Gastroesophageal sphincter (tissue), 4 donors: Measurements from ENCODE around the gene SLC25A34. TPM values are rescaled to one million over a fixed set of nuclear protein-coding genes. Genes with fewer than 3 reads are reported as not detected.

Experiments
- ATAC-seq: fragments of 150-250 bp; one replicate; pipeline ENCODE4 v1.9.1; 2016; ENCODE audit warnings: mild to moderate bottlenecking, moderate library complexity
- H3K27ac ChIP-seq, 4 donors: fragments of 200-600 bp; sonication (generic) in 3 of 4; 1 replicate in 3 of 4; 2 replicates in 1 of 4; pipeline ENCODE4 v1.5.1; 2016 to 2019
- H3K27me3 ChIP-seq: fragments of 200-600 bp; sonication (generic); one replicate; pipeline ENCODE4 v1.5.1; 2019
- H3K36me3 ChIP-seq, 2 donors: fragments of 200-600 bp; sonication (generic); one replicate each; pipeline ENCODE4 v1.5.1; 2019; ENCODE audit warnings: control low read depth in 1 of 2
- H3K4me1 ChIP-seq, 3 donors: fragments of 200-600 bp; sonication (generic); 1 replicate in 2 of 3; 2 replicates in 1 of 3; pipeline ENCODE4 v1.5.1; 2016 to 2019; ENCODE audit warnings: control low read depth in 2 of 3
- H3K4me3 ChIP-seq, 2 donors: fragments of 200-600 bp; sonication (generic); one replicate each; pipeline ENCODE4 v1.5.1; 2019; ENCODE audit warnings: mild to moderate bottlenecking in 1 of 2, moderate library complexity in 1 of 2
- H3K9me3 ChIP-seq, 3 donors: fragments of 200-600 bp; sonication (generic); one replicate each; pipeline ENCODE4 v1.5.1; 2017 to 2019; ENCODE audit warnings: control low read depth in 2 of 3
- EP300 ChIP-seq: sonication (generic); formaldehyde crosslinking; IDR thresholded peaks from one replicate; pipeline ENCODE4 v1.6.1; 2017; ENCODE audit warnings: antibody characterized with exemption, mild to moderate bottlenecking
- POLR2A ChIP-seq, 2 donors: fragments of 450-650 bp; IDR thresholded peaks; one replicate each; pipeline ENCODE4 v1.6.1; 2017; ENCODE audit warnings: antibody characterized with exemption in 2 of 2, mild to moderate bottlenecking in 2 of 2, moderate library complexity in 1 of 2
- POLR2AphosphoS5 ChIP-seq: sonication (generic); formaldehyde crosslinking; IDR thresholded peaks from one replicate; pipeline ENCODE4 v1.6.1; 2017; ENCODE audit warnings: antibody characterized with exemption
- WGBS, 2 donors: methylation state at CpG; one replicate each; pipeline ENCODE4 v1.1.5; 2018; ENCODE audit warnings: low coverage in 1 of 2; 5-methylcytosine and 5-hydroxymethylcytosine counted together
- total RNA-seq, 4 donors: library from RNA; depleted of rRNA; stranded (reverse); fragments of >200 nt; gene quantifications; one replicate each; pipeline ENCODE4 v1.1.0, GENCODE V29; 2016
- TF ChIP-seq, protein P1 (sequence below), 4 experiments: fragments of 200-600 bp in 2 of 4; fragments of 450-650 bp in 2 of 4; sonication (generic) in 1 of 4; IDR thresholded peaks; one replicate each; pipeline ENCODE4 v1.5.1; 2017 to 2019; ENCODE audit warnings: antibody characterized with exemption in 4 of 4, mild to moderate bottlenecking in 2 of 4, moderate library complexity in 2 of 4

Gene SLC25A34
- total RNA-seq, 4 donors from 2014 or later: 0.10 to 2.0 (median 1.1) TPM

GRCh38 chr1:15765495-15766194, 29.6 kb downstream of the SLC25A34 start:
- no peak for ATAC-seq
- H3K36me3 ChIP-seq: peaks cover 0 to 65% of the 10 kb centered on the region in 2 donors
- peaks cover 0 to 41% (median 3%) of the 10 kb centered on the region in 3 donors for H3K4me1 ChIP-seq
- H3K9me3 ChIP-seq: no peaks in the 10 kb centered on the region
- 62 to 83% methylated on average over 4 to 5 of the region's 20 CpGs for WGBS, 2 donors
- H3K4me3 ChIP-seq: no peak overlapping the region
- no peaks in the 10 kb centered on the region for H3K27me3 ChIP-seq
- H3K27ac ChIP-seq: no peak overlapping the region
- no peak for TF ChIP-seq EP300
- no peak for TF ChIP-seq POLR2AphosphoS5
- TF ChIP-seq, protein P1, sequence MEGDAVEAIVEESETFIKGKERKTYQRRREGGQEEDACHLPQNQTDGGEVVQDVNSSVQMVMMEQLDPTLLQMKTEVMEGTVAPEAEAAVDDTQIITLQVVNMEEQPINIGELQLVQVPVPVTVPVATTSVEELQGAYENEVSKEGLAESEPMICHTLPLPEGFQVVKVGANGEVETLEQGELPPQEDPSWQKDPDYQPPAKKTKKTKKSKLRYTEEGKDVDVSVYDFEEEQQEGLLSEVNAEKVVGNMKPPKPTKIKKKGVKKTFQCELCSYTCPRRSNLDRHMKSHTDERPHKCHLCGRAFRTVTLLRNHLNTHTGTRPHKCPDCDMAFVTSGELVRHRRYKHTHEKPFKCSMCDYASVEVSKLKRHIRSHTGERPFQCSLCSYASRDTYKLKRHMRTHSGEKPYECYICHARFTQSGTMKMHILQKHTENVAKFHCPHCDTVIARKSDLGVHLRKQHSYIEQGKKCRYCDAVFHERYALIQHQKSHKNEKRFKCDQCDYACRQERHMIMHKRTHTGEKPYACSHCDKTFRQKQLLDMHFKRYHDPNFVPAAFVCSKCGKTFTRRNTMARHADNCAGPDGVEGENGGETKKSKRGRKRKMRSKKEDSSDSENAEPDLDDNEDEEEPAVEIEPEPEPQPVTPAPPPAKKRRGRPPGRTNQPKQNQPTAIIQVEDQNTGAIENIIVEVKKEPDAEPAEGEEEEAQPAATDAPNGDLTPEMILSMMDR (IDR thresholded peaks at IDR 0.05): no peak
- no peak for TF ChIP-seq POLR2A (IDR thresholded peaks at IDR 0.05)

DNA sequence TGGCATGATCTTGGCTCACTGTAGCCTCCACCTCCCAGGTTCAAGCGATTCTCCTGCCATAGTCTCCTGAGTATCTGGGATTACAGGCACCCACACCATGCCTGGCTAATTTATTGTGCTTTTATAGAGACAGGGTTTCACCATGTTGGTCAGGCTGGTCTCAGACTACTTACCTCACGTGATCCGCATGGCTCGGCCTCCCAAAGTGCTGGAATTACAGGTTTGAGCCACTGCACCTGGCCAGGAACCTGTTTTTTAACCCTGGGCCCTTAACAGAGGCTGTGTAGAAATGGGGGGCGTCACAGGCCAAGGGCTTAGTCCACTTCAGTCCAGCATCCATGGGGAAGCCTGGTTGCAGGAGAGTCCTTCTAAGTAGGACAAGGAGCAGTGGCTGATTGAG, 31.9 kb downstream of the SLC25A34 start:
- Histone ChIP-seq H3K27me3 (no peaks in the 10 kb centered on the region), H3K4me1 (peaks cover 0 to 19% (median 0%) of the 10 kb centered on the region in 3 donors), H3K4me3 (no peak overlapping the region), H3K27ac (no peak overlapping the region), H3K36me3 (peaks cover 0 to 88% of the 10 kb centered on the region in 2 donors), H3K9me3 (no peaks in the 10 kb centered on the region)
- TF ChIP-seq, protein P1 (IDR thresholded peaks at IDR 0.05): no peak
- no peak for TF ChIP-seq EP300
- TF ChIP-seq POLR2A (IDR thresholded peaks at IDR 0.05): no peak
- no peak for TF ChIP-seq POLR2AphosphoS5
- 92 to 100% methylated on average over 4 of the region's 5 CpGs for WGBS, 2 donors
- ATAC-seq: no peak

GRCh38 chr1:15768388-15768787, 32.3 kb downstream of the SLC25A34 start:
- H3K27me3 ChIP-seq: no peaks in the 10 kb centered on the region
- TF ChIP-seq POLR2A (IDR thresholded peaks at IDR 0.05) (no peak), POLR2AphosphoS5 (no peak), EP300 (no peak)
- TF ChIP-seq, protein P1 (IDR thresholded peaks at IDR 0.05): no peak
- peaks cover 0 to 92% of the 10 kb centered on the region in 2 donors for H3K36me3 ChIP-seq
- ATAC-seq: no peak
- 100% methylated on average over 1 of the region's 7 CpGs for WGBS, 2 donors
- no peaks in the 10 kb centered on the region for H3K9me3 ChIP-seq
- no peak overlapping the region for H3K27ac ChIP-seq
- H3K4me1 ChIP-seq: peaks cover 0 to 19% (median 0%) of the 10 kb centered on the region in 3 donors
- H3K4me3 ChIP-seq: no peak overlapping the region

- Histone ChIP-seq H3K4me1 (peaks cover 0 to under 1% (median 0%) of the 10 kb centered on the region in 3 donors), H3K27me3 (no peaks in the 10 kb centered on the region), H3K27ac (no peak overlapping the region), H3K9me3 (no peaks in the 10 kb centered on the region), H3K36me3 (peaks cover 0 to 95% of the 10 kb centered on the region in 2 donors), H3K4me3 (no peak overlapping the region)
- WGBS, 2 donors: 83 to 92% methylated on average over 2 to 5 of the region's 14 CpGs
- ATAC-seq: no peak
- TF ChIP-seq POLR2AphosphoS5 (no peak), EP300 (no peak), POLR2A (IDR thresholded peaks at IDR 0.05) (no peak)
- TF ChIP-seq, protein P1 (IDR thresholded peaks at IDR 0.05): no peak
These were observed 34.4 kb downstream of the SLC25A34 start for GRCh38 chr1:15770313-15770962.
